Measurements from ENCODE around the gene PPM1H.

- TF ChIP-seq CTCF (IDR thresholded peaks at IDR 0.05 in 2 of 3, conservative IDR thresholded peaks at IDR 0.05 in 1 of 3; ENCODE audit: control insufficient read depth in 2 of 3, extremely low read depth in 1 of 3, insufficient read depth in 1 of 3, low read depth in 3 of 3, low read length in 3 of 3) (no peak), GATAD2B (conservative IDR thresholded peaks at IDR 0.05; ENCODE audit: low read depth) (no peak), ESRRA (IDR thresholded peaks at IDR 0.05; ENCODE audit: low read length) (no peak), GABPA (IDR thresholded peaks at IDR 0.05; ENCODE audit: low read depth) (no peak), KDM1A (IDR thresholded peaks at IDR 0.05; ENCODE audit: borderline replicate concordance) (no peak), EZH2 (IDR thresholded peaks at IDR 0.05; ENCODE audit: borderline replicate concordance, control insufficient read depth, low read depth, low read length) (no peak), ETV6 (conservative IDR thresholded peaks at IDR 0.05 in 1 of 2, IDR thresholded peaks at IDR 0.05 in 1 of 2; ENCODE audit: borderline replicate concordance in 1 of 2, low read depth in 1 of 2) (no peak), MYC (IDR thresholded peaks at IDR 0.05; ENCODE audit: insufficient read depth, insufficient read length, insufficient replicate concordance, low read length, severe bottlenecking) (no peak)
- TF ChIP-seq, protein P1, sequence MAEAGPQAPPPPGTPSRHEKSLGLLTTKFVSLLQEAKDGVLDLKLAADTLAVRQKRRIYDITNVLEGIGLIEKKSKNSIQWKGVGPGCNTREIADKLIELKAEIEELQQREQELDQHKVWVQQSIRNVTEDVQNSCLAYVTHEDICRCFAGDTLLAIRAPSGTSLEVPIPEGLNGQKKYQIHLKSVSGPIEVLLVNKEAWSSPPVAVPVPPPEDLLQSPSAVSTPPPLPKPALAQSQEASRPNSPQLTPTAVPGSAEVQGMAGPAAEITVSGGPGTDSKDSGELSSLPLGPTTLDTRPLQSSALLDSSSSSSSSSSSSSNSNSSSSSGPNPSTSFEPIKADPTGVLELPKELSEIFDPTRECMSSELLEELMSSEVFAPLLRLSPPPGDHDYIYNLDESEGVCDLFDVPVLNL (IDR thresholded peaks at IDR 0.05; ENCODE audit: low read depth, low read length), result no peak
Measured at GRCh38 chr12:62598846-62599245, 336.1 kb downstream of the PPM1H start.

Data from GM12878 (cell line).